Measurements from ENCODE around the gene ARSB.

DNA sequence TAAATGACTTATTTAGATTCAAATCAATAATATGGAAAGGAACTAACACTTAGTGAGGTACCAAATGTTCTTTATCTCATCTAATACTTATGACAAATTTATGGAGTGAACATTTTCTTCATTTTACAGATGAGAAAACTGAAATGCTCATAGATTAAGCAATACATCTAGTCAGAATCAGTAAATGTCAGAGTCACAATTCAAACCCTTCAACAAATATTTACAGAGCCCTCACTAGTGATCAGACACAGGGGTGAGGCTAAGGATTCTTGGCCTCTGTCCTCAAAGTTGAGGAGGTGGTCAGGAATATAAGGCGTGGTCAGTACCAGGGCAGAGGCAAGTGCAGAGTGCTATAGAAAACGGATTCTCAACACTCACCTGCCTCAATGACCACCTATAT is 29.5 kb upstream of the ARSB start:
- TF ChIP-seq, protein P1, sequence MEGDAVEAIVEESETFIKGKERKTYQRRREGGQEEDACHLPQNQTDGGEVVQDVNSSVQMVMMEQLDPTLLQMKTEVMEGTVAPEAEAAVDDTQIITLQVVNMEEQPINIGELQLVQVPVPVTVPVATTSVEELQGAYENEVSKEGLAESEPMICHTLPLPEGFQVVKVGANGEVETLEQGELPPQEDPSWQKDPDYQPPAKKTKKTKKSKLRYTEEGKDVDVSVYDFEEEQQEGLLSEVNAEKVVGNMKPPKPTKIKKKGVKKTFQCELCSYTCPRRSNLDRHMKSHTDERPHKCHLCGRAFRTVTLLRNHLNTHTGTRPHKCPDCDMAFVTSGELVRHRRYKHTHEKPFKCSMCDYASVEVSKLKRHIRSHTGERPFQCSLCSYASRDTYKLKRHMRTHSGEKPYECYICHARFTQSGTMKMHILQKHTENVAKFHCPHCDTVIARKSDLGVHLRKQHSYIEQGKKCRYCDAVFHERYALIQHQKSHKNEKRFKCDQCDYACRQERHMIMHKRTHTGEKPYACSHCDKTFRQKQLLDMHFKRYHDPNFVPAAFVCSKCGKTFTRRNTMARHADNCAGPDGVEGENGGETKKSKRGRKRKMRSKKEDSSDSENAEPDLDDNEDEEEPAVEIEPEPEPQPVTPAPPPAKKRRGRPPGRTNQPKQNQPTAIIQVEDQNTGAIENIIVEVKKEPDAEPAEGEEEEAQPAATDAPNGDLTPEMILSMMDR (IDR thresholded peaks at IDR 0.05), result no peak
- no peak for TF ChIP-seq POLR2A (IDR thresholded peaks at IDR 0.05)
